GM18502 (cell line): Measurements from ENCODE around the gene SPOCK3.
A peak's percentile ranks its signal among the peaks of the same experiment; 100 is the strongest.
"Not testable (repeated sequence)": the region's sequence is repeated elsewhere in the genome, so short reads cannot be mapped to it uniquely, and the experiment has no call there.

Source experiments
- ATAC-seq: cut with Tn5 transposase; IDR thresholded peaks from one replicate; pipeline ENCODE4 v1.9.1; 2021; ENCODE audit warnings: mild to moderate bottlenecking; ENCODE audit not compliant: unreplicated experiment, poor library complexity

The SPOCK3 gene

DNA sequence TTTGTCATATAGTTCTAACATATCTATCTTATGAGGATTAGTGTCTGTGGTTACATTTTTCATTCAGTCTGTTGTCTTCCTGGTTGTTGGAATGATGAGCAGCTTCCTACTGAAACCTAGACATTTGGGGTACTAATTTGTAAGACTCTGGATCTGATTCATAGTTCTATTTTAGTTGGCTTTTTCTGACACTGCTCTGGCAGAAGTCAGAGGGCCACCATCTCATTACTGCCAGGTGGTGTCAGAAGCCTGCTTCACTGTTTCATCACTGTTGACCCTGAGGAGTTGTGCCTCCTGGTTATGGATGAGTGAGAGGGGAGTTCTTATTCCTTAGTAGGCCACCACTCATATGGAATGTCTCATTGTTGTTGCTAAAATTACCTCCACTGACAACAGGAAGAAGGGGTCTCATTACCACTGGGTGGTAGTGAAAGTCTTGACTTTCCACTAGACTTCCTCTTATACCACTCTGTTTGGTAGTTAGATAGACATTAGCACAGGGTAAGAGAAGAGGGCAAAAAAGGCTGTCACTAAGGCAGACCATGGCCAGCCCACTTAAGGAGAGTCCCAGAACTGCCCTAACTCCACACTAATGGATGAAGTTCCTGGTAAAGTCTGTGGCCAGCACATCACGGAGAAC, 395.2 kb downstream of the SPOCK3 start:
- peak; percentile 69 for ATAC-seq

DNA sequence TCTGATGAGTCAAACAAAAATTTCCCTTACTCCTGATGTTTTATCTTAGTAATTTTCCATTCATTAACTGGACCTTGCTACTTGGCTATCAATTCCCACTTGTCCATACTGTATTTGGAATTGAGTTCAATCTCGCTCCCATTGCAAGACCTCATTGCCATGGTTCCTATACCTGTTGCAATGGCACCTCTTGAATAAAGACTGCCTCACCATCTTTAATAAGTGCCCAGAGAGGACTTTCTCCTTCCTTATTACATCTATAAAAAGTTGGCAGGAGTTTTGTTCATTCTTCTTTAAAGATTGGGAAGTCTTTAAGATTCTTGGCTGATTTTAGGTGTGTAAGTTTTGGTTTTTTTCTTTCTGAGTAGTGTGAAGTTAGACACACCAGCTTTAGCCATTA, 397.4 kb downstream of the SPOCK3 start:
- no peak for ATAC-seq

DNA sequence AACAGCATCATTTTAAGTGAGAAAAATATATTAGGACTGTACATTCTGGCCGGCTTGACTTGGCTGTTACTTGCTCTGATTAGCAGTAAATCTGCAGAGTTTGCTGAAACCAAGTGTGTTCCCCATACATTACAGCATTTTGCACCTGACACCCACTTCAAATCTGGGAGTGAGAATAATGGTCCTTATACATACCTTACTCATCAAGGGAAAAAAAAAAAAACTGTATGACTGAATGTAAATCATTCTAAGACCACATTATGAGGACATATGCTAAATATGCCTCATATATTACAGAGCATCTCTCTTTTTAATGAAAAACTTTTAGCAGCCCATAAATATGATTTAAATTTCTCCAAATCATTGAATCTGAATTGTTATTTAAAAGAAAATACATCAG, 406.7 kb downstream of the SPOCK3 start:
- no peak for ATAC-seq

DNA sequence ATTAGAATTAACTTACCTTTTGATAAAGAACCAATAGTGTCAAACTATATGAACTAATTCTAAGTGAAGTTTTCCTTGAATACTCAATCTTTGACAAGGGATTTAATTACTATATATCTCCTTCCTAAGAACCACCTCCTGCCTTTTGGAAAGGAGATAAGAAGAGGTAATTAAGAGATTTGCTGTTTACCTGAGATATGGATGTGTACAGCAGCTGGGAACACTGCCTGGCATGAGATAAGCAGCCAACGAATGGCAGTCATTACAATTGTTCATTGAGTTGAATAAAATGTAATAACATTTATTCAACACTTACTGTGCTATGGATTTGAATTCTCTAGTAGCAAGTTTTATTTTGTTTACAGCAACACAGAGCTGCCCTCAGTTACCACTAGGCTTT, 407.1 kb downstream of the SPOCK3 start:
- ATAC-seq = no peak

DNA sequence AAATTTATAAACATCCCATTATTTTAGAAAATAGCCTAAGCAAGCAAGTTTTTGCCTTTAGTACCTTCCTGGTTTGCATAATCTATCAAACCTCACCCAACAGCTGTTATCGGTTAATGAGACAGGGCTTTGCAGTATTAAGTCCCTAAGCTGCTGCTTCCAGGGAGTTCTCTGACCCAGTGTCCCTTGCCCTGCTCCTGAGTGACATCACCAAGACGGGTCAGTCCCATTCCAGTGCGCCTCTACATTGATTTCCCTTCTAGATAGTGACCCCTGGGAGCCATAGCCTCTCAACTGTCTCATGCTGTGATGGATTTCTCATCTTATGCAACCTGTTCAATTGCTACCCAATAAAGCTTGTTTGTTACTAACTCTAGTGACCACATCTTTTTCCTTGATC, 410.4 kb downstream of the SPOCK3 start:
- no peak for ATAC-seq

DNA sequence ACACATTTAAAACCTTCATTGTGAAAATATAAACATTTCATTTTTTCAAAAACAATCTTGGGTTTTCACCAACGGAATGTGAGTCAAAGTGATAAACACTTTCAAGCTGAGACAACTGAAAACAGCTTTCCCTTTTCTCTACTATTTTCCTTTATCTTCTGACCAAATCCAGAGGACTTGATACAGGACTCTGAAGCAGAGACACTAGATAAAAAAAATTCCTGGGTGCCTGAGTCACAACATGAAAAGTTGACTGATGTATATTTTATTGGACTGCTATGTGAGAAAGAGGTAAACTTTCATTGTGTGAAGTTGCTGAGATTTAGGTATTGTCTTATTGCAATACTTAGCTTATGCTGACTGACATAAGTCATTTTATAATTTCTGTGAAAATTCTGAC, 411.2 kb downstream of the SPOCK3 start:
- ATAC-seq = no peak

DNA sequence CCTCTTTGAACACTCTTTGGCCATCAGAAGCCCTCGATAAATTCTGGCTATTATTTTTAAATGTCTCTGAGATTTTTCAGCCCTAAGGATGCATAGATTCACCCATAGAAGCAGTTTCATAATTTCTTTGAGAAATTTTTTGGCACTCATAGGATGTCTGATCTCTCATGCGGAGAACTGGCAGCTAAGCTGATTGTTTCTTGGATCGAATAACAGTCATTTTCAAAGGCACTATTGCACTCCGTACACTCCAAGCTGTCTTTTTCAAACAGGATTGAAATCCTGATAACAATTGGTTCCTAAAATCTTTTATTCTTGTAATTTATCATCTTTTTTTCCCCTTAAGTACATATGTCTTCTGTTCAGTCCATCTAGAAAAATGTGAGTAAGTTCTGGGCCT, 411.9 kb downstream of the SPOCK3 start:
- no peak for ATAC-seq

DNA sequence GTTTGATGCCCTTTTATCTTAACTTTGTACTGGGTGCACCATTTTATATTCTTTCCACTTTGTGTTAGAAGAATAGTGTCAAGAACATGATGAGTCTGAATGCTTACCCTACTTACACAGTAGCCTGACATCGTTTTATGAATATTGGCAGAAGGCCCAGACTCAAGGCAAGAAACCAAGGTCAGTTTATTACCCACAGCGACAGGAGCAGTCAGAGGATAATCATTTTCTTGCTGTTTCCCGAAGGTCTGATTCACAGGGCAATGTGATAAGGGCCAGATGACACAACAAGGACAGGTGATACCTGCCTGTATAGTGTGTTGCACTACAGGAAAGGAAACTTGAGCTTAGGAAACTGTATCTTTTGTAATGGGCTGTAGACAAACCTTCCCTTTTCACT, 417.4 kb downstream of the SPOCK3 start:
- ATAC-seq = no peak

DNA sequence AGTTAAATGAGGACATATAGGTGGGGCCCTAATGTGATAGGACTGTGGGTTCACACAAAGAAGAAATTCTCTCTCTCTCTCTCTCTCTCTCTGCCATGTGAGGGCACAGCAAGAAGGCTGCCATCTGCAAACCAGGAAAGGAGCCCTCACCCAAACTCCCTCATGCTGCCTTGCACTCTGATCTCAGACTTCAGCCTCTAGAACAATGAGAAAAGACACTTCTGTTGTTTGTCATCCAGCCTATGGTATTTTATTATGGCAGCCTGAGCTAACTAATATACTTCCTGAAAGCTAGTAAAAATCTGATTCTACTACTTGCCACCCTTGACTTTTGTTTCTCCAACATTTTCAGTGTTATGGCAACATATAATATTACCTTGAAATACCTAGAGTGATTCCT, 425.9 kb downstream of the SPOCK3 start:
- ATAC-seq = no peak

DNA sequence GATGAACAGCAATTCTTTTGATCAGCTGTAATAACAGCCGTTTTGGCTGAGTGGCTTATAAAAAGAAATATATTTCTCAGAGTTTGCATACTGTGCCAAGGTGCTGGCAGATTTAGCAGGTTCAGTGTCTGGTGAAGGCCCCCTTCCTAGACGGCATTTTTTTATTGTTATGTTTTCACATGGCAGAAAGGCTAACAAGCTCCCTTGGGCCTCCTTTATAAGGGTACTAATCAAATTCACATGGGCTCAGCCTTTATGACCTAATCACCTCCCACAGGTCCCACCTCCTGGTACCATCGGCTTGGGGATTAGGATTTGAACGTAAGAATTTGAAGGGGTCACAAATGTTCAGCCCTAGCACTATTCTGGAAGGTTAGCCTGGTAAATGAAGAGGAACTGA, 431.9 kb downstream of the SPOCK3 start:
- no peak for ATAC-seq

DNA sequence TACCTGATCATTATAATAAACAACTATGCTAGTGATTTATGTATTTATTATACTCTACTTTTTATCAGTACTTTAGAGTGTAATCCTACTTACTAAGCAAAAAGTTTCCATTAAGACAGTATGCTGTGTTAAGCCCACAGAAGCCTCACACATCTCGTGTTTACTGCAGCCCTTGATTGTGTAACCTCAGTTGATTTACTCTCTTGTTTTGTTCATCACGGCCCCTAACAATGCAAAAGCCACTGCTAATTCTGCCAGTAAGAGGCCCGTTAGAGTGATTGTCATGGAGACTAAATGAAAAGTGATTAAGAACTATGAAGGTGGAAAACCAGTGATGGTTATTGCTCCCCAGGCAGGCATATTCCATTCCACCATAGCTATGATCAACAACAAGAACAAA, 436.2 kb downstream of the SPOCK3 start:
- no peak for ATAC-seq

DNA sequence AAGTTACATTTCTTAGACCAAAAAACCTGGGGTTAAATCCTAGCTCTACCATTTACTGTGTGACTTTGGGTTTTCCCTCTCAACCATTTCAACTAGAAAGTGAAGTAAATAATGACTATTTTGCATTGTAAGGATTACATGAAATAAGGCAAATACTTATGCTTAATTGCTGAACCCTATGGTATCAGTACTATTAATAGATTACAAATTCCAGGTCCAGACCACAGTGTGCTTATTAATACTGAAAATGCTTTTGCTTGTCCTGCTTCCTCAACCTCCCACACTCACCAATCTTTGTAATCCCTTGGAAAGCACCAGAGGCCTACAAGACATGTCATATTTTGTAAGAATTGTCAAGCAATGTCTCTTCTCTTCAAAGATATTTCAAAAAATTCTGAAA, 456.5 kb downstream of the SPOCK3 start:
- peak; percentile 53 for ATAC-seq

DNA sequence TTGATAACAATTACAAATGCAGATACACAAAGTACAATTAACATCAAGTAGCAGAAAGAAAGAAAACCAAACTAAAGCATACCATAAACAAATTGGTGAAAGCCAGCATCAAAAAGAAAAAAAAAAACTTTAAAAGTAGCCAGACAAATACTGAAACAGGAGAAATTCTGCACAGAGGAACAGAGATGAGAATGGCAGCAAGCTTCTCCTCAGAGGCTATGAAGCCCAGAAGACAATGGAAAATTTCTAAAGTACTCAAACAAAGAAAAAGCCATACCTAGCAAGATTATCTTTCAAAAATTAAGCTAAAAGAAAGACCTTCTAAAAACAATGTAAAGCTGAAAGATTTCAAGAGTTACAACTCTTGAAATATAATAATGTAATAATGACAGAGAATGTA, 471.3 kb downstream of the SPOCK3 start:
- no peak for ATAC-seq

DNA sequence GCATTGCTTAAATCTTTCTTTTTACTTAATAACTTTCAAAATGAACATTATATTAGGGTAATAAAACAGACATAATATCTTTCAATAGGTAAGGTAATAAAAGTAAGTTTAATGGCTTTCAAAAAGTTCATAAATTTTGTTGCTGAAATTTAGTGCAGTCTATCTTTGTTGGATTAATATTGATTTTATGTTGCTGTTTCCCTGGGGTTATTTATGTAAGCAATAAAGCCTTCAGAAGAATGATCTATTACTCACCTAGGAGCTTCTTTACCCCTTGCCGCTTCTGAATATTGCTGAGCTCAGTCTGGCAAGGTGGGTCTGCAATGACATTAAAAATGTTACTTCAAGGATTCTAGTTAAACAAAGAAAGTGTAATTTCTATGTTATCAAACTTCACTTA, 492.6 kb downstream of the SPOCK3 start:
- ATAC-seq = no peak

DNA sequence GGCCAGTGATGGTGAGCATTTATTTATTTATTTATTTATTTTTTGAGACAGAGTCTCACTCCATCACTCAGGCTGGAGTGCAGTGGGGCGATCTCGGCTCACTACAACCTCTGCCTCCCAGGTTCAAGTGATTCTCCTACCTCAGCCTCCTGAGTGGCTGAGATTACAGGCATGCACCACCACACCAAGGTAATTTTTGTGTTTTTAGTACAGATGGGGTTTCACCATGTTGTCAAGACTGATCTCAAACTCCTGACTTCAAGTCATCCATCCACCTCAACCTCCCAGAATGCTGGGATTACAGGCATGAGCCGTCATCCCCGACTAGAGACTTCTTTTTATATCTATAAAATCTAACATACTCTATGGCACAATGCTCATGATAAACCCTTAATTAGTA, 495.1 kb downstream of the SPOCK3 start:
- not testable (repeated sequence) for ATAC-seq

DNA sequence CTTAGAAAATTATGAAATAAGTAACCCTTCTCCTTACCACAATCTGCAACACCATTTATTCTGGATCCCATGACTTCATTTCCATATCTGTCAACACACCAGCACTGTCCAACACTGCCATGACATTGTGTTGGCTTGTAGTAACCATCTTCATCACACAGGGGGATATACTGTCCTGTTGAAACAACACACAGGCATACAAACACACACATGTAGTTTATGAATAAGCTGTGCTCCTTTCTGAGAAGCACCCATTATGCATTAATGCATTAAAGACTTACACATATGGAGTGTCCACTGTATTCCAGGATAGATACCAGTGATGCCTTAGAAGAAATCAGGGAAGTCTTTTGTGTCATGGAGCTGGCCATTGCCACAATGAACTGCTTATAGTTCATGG, 496.9 kb downstream of the SPOCK3 start:
- no peak for ATAC-seq

DNA sequence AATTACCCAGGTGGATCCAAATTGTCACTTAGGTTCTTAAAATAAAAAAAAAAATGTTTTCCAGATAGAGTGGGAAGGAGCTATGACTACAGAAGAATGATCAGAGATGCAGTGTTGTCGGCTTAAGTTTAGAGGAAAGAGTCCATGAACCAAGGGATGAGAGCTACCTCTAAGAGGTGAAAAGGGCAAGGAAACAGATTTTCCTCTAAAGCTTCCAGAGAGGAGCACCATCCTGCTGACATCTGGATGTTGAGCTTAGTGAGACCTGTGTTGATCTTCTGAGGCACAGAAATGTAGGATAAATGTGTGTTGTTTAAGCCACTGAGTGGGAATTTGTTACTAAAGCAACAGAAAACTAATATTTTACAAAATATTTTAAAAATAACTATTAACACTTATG, 498.7 kb downstream of the SPOCK3 start:
- ATAC-seq = no peak

DNA sequence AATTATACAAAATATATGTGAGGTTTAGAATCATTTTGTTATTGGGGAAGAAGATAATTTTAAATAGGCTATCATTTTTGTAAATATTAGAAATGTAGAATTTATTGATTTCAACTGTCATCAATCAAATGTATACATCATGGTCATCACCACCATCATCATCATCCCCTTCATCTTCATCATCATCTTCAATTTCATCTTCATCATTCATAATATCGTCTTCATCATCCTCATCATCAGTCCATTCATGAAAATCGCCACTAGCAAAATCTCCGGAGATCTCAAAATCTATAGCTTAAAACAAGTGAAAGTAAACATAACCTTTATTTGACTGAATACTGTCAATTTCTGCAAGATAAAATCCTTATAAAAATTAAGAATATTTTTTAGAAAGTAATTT, 499.5 kb downstream of the SPOCK3 start:
- ATAC-seq = no peak

DNA sequence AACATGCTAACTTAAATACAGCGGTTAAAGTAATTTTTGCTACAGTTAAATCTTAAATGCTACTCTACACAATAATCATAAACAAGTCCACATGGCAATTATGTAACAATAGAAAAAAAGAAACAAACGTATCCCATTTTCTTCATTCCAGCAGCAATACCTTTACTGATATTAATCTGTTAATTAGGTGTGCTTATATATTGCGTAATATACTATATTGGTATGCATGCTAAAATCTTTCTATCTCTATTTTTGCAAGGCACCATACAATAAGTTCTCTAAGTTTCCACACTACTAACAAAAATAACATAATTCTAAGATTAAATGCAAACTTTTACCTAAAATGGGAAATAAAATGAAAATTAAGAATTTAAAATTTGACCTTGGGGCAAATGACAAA, 500.6 kb downstream of the SPOCK3 start:
- no peak for ATAC-seq

DNA sequence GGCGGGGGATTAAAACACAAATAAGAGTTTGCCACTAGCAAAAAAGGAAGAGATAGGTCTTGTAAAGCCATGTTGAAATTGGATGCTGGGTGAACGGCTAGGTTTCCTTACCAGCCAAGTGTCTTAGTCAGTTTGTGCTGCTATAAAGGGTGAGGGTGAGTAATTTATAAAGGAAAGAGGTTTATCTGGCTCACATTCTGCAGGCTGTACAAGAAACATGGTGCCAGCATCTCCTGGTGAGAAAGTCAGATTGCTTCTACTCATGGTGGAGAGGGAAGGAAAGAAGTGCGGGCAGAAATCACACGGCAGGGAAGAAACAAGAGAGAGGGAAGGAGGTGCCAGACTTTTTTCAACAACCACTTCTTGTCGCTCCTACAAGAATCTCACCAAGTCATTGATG, 507.5 kb downstream of the SPOCK3 start:
- no peak for ATAC-seq

DNA sequence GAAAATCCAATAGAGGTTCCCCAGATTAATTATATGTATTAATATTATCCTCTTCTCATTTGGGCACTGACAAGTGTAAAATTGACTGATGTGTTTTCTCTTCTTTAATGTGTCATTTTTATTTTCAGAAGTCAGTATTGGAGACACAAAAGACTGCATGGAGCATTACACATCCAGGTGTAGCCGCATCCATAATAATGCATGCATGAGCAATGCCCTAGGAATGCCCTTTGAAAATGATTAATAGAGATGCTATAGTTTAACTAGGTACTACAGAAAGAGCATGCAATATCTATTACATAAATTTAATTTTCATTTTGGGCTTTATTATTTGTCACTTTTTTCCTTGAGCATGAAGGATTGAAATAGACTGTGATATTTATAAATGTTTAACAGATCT, 509.9 kb downstream of the SPOCK3 start:
- ATAC-seq = no peak

DNA sequence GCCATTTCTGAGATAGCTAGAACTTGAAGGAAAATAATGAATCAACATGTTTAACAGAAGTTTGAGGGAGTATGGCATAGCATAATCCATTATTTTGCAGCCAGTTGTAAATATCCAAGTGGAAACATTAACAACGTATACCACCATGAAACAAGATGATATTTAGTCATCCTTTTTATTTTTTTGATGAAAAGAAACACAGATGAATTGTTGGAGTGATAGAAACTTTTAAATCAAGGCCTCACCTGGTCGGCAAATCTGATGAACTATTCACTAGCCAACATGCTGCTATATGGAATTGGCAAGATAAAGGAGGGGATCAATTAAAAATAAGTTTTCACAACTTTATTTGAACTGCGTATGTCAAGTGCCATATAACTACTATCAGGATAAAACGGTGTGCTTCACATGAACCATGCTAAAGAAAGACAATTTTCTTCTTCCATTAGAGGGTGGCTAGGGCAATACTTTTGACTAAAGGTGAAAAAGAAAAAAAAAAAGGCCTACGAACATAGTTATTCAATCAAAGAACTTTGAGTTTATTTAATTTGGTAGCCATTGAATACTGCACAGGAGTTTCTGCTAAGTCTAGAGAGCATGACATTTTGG, 510.7 kb downstream of the SPOCK3 start:
- ATAC-seq = no peak
